GM12865 (cell line): Measurements from ENCODE around the gene P4HB.
A peak's percentile ranks its signal among the peaks of the same experiment; 100 is the strongest.

Experiments
- DNase-seq: peaks from one replicate; pipeline ENCODE4 v3.0.0; 2010; ENCODE audit warnings: low read depth
- H3K4me3 ChIP-seq: 2 replicates; pipeline ENCODE4 v1.5.1; 2011; ENCODE audit warnings: mild to moderate bottlenecking, low read depth, low read length, control low read depth
- TF ChIP-seq, protein P1 (sequence below): IDR thresholded peaks from 2 replicates; pipeline ENCODE4 v1.5.1; 2011; ENCODE audit warnings: low read length, control low read depth, low read depth, inconsistent platforms; ENCODE audit not compliant: insufficient read depth; ENCODE audit errors: missing control alignments

P4HB gene

DNA sequence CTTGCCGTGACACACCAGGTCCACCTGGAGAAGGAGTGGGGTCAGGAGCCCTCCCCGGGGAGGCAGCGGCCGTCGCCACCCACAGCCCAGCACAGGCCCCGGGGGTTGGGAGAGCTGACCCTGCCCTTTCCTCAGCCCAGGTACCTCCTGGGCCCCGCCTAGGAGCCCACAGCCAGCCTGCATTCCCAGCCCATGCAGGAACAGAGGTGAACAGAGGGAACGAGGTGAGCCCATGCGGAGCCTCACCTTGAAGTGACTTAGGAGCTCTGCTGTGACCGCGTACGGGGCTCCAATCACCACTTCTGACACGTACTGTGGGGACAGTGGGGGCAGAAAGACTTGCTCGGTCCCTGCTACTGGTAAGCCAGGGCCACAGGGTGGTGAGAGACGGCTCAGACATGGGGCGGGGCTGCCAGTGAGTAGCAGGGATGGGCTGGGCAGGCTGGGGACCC is 45.1 kb upstream of the P4HB start:
- no peak overlapping the region for H3K4me3 ChIP-seq
- TF ChIP-seq, protein P1, sequence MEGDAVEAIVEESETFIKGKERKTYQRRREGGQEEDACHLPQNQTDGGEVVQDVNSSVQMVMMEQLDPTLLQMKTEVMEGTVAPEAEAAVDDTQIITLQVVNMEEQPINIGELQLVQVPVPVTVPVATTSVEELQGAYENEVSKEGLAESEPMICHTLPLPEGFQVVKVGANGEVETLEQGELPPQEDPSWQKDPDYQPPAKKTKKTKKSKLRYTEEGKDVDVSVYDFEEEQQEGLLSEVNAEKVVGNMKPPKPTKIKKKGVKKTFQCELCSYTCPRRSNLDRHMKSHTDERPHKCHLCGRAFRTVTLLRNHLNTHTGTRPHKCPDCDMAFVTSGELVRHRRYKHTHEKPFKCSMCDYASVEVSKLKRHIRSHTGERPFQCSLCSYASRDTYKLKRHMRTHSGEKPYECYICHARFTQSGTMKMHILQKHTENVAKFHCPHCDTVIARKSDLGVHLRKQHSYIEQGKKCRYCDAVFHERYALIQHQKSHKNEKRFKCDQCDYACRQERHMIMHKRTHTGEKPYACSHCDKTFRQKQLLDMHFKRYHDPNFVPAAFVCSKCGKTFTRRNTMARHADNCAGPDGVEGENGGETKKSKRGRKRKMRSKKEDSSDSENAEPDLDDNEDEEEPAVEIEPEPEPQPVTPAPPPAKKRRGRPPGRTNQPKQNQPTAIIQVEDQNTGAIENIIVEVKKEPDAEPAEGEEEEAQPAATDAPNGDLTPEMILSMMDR = no peak
- DNase-seq = no peak

DNA sequence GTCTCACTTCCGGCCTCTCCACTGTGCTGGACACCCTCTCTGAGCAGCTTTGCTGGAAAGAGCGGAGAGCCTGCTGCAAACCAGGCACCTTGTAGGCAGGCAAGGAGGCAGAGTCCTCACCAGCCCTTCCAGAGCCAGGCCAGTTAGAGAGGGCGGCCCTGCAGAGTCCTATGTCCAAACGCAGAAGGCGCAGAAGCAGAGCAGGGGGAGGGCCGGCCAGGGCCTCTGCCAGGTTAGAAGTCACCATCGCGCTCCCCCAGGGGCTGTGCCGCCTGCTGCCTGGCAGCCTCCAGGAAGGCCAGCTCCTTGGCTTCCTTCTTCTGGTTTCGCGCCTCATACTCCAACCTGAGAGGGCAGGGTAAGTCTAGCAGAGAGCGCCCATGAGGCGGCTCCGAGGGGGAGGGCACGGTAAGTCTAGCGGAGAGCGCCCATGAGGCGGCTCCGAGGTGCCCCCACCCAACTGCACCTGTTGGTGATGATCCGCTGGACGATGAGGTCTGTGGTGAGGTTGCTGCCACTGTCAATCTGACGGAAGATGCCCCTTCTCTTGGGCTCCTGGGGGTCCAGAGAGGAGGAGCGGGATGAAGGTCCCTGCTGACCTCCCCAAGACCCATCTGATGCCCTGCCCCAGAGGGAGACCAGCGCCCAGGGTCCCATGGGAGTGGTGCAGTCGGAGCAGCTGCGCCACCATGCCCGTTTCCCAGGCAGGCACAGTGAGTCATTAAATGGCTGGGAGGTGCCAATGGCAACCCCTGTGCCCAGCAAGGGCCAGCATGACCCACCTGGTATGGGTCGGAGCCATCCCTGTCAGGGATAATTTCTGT is 44.5 kb upstream of the P4HB start:
- DNase-seq = no peak
- TF ChIP-seq, protein P1 = no peak
- no peak overlapping the region for H3K4me3 ChIP-seq

DNA sequence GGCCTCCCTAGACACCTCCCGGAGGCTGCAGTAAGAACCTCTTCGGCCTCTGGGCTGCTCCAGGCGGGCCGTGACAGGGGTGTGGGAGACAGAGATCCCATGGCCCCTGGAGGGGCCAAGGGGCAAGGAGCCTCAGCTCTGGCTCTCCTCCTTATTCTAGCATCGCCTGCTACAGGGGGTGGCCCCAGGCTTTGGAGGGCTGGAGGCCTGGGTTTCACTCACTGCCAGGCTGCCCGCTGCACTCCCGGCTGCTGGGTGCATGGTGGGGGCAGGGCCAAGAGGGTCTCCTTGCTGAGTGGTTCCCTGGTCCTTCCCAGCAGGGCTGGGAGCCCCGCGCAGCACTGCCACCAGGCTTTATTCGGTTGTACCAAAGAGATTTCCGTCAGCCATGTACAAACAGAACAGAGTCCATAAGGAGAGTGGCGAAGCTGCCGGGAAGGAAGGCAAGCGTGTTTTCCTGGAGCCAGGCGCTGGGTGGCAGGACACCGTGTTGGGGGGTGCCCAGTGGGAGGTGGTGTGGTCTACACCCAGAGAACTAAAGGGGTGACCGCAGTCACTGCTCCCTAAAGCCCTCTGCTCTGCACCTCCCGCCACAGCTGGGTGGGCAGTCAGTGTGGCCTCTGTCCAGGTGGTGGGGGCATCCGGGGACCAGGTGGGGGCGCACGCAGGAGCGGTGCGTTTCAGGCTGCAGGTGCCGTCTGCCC is 43.7 kb upstream of the P4HB start:
- DNase-seq = no peak
- TF ChIP-seq, protein P1 = no peak
- H3K4me3 ChIP-seq = no peak overlapping the region

DNA sequence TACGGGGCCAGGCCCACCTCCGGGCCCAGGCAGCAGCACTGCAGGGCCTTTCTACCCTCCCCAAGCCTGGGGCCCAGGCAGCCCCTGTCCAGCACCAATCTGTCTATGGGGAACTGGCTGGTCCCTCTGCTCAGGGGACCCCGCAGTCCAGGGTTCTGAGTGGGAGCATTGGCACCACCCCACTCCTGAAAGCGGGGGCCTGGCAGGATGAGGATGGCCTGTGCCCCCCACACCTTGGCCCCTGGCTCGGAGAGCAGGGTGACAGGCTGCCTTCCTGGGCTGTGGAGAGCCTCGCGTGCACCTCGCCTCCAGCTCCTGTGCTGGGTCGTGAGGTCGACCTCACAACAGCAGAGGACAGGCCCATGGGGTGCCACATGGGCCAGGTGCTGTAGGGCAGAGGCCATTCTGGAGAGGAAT is 43.1 kb upstream of the P4HB start:
- no peak overlapping the region for H3K4me3 ChIP-seq
- TF ChIP-seq, protein P1 = no peak
- DNase-seq = no peak

DNA sequence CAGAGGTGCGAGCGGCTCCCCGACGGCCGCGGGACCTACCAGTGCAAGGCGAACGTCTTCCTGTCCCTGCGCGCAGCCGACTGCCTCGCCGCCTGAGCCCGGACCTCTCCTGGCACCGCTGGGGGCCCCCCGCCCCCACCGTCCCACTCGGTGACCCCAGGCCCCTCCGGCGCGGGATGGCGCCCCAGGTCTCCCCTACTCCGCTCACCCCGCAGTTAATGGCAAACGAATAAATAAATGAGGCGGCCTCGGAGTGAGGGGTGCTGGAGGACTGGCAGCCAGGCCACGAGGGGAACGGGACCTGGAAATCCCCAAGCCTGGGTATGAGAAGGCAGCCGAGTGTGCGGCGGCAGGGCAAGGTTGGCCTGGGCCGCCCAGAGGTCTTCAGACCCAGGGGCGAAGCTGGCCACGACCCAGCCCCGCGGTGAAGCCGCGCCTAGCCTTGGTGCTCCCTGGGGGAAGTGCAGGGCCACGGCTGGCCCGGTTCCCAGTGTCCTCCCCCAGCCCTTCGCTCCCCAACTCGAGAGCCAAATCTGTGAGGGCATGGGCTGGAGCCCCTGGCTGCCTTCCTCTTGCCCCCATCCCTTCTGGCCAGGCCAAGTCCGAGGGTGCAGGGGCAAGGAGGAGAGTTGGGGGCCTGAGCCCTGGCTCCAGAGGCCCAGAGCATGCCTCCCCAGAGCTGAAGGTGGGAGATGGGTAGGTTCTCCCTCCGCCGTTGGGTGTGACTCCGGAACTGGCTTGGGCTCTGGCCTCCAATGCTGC is 42.5 kb upstream of the P4HB start:
- TF ChIP-seq, protein P1 = no peak
- H3K4me3 ChIP-seq = no peak overlapping the region
- DNase-seq = peak; percentile 35

DNA sequence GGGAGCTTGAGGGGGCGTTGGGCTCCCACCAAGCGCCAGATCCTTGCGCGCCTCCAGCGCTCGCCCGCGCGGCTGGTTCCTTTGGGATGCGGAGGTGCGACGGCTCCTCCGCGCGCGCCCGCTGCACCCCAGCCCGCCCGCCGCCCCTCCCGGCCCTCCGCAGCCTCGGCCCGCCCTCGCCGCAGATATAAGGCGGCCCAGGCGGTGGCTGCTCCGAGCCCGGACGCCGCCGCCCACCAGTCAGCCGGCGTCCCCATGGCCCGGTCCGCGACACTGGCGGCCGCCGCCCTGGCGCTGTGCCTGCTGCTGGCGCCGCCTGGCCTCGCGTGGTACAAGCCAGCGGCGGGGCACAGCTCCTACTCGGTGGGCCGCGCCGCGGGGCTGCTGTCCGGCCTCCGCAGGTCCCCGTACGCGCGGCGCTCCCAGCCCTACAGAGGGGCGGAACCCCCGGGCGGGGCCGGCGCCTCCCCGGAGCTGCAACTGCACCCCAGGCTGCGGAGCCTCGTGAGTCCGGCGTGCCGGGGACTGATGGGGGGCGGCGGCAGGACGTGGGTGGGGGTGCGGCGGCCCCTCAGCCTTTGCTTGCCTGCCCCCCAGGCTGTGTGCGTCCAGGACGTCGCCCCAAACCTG is 41.8 kb upstream of the P4HB start, which contains the start of gene NPB:
Gene NPB, plus strand, starts transcription at position 216 of the 630 bp plus-strand sequence. Its CDS starts 40 bp downstream, at position 256.
- no peak for DNase-seq
- TF ChIP-seq, protein P1 = no peak
- no peak within 1 kb of the TSS for H3K4me3 ChIP-seq
